HG02571 (cell line): ENCODE results near the gene ASB2.

Experiments used
- ATAC-seq: cut with Tn5 transposase; IDR thresholded peaks from one replicate; pipeline ENCODE4 v1.9.1; 2021; ENCODE audit warnings: mild to moderate bottlenecking, moderate library complexity; ENCODE audit not compliant: unreplicated experiment

The ASB2 gene

GRCh38 chr14:93950948-93951634 is 25.3 kb downstream of the ASB2 start:
- no peak for ATAC-seq

GRCh38 chr14:93949511-93950075 is 26.8 kb downstream of the ASB2 start:
- no peak for ATAC-seq

GRCh38 chr14:93947282-93947681 is 29.1 kb downstream of the ASB2 start:
- no peak for ATAC-seq

- ATAC-seq = no peak
Observed at GRCh38 chr14:93946541-93947090, 29.8 kb downstream of the ASB2 start.

- no peak for ATAC-seq
Observed at GRCh38 chr14:93946104-93946503, 30.3 kb downstream of the ASB2 start.

GRCh38 chr14:93945070-93945399 is 31.3 kb downstream of the ASB2 start:
- ATAC-seq = no peak

- ATAC-seq = no peak
Observed at GRCh38 chr14:93944348-93945069, 31.9 kb downstream of the ASB2 start.

GRCh38 chr14:93943930-93944329 is 32.4 kb downstream of the ASB2 start:
- ATAC-seq = no peak

GRCh38 chr14:93943052-93943451 is 33.3 kb downstream of the ASB2 start:
- no peak for ATAC-seq

GRCh38 chr14:93941293-93941910 is 35.0 kb downstream of the ASB2 start:
- ATAC-seq = no peak

- ATAC-seq = no peak
Observed at GRCh38 chr14:93940437-93940836, 35.9 kb downstream of the ASB2 start.

GRCh38 chr14:93939304-93940229 is 36.8 kb downstream of the ASB2 start:
- peak; percentile 80 for ATAC-seq

GRCh38 chr14:93938751-93939303 is 37.5 kb downstream of the ASB2 start:
- ATAC-seq = no peak

- ATAC-seq = no peak
Observed at GRCh38 chr14:93937519-93937918, 38.9 kb downstream of the ASB2 start.

- no peak for ATAC-seq
Observed at GRCh38 chr14:93936926-93937325, 39.4 kb downstream of the ASB2 start.

GRCh38 chr14:93936245-93936644 is 40.1 kb downstream of the ASB2 start:
- ATAC-seq = no peak

- ATAC-seq = no peak
Observed at GRCh38 chr14:93935213-93935612, 41.2 kb downstream of the ASB2 start.

GRCh38 chr14:93932642-93933041 is 43.7 kb downstream of the ASB2 start:
- ATAC-seq = no peak

GRCh38 chr14:93930989-93931307 is 45.4 kb downstream of the ASB2 start:
- ATAC-seq = no peak

- ATAC-seq = no peak
Observed at GRCh38 chr14:93930296-93930988, 45.9 kb downstream of the ASB2 start.
